Neural progenitor cell (in vitro differentiated cells): ENCODE measurements around the gene TAF4B.

Experiments
- EZH2 ChIP-seq: fragments of 200-600 bp; sonication (generic); IDR thresholded peaks from 2 replicates; pipeline ENCODE4 v1.6.1; 2017; ENCODE audit warnings: antibody characterized with exemption, mild to moderate bottlenecking, moderate library complexity
- EZH2phosphoT487 ChIP-seq: fragments of 200-600 bp; sonication (generic); IDR thresholded peaks from 2 replicates; pipeline ENCODE4 v1.6.1; 2017; ENCODE audit warnings: antibody characterized with exemption
- TF ChIP-seq, protein P1 (sequence below): fragments of 200-600 bp; sonication (generic); IDR thresholded peaks from 2 replicates; pipeline ENCODE4 v1.5.1; 2017; ENCODE audit warnings: antibody characterized with exemption, mild to moderate bottlenecking

GRCh38 chr18:26228562-26229260, 2.5 kb downstream of the TAF4B start:
- TF ChIP-seq, protein P1, sequence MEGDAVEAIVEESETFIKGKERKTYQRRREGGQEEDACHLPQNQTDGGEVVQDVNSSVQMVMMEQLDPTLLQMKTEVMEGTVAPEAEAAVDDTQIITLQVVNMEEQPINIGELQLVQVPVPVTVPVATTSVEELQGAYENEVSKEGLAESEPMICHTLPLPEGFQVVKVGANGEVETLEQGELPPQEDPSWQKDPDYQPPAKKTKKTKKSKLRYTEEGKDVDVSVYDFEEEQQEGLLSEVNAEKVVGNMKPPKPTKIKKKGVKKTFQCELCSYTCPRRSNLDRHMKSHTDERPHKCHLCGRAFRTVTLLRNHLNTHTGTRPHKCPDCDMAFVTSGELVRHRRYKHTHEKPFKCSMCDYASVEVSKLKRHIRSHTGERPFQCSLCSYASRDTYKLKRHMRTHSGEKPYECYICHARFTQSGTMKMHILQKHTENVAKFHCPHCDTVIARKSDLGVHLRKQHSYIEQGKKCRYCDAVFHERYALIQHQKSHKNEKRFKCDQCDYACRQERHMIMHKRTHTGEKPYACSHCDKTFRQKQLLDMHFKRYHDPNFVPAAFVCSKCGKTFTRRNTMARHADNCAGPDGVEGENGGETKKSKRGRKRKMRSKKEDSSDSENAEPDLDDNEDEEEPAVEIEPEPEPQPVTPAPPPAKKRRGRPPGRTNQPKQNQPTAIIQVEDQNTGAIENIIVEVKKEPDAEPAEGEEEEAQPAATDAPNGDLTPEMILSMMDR: no peak
- TF ChIP-seq EZH2phosphoT487 (no peak), EZH2 (no peak)
